Activated B cell treated with CpG ODN at 0.5 μM for 24 hours (primary cell): Measurements from ENCODE around the gene ANP32B. TPM values are rescaled to one million over a fixed set of nuclear protein-coding genes. Genes with fewer than 3 reads are reported as not detected.

Experiments
- ATAC-seq: fragments of 200-7000 bp; cut with Tn5 transposase; one replicate; pipeline ENCODE4 v1.10.0; 2021; ENCODE audit warnings: low read depth, mild to moderate bottlenecking, moderate library complexity
- CTCF ChIA-PET: fragments of 350-600 bp; sonication (Branson Sonifier 250); formaldehyde crosslinking; loops from one replicate; lab custom pipeline; 2021; ENCODE audit warnings: antibody characterized with exemption; lab: Charles Lee
- POLR2A ChIA-PET: fragments of 350-600 bp; sonication (Branson Sonifier 250); formaldehyde crosslinking; loops from one replicate; lab custom pipeline; 2021; ENCODE audit warnings: antibody characterized with exemption; lab: Charles Lee
- DNase-seq: peaks from one replicate; pipeline ENCODE4 v3.0.0; 2022
- H3K27ac Mint-ChIP-seq: one replicate; pipeline ENCODE4 v1.8.0; 2020; ENCODE audit warnings: mixed read lengths
- H3K27me3 Mint-ChIP-seq: one replicate; pipeline ENCODE4 v1.8.0; 2021; ENCODE audit warnings: mixed read lengths
- H3K36me3 Mint-ChIP-seq: one replicate; pipeline ENCODE4 v1.8.0; 2021; ENCODE audit warnings: low read depth, mixed read lengths
- H3K4me1 Mint-ChIP-seq: one replicate; pipeline ENCODE4 v1.8.0; 2021; ENCODE audit warnings: mixed read lengths
- H3K4me3 Mint-ChIP-seq: one replicate; pipeline ENCODE4 v1.8.0; 2020; ENCODE audit warnings: mild to moderate bottlenecking, mixed read lengths
- H3K9me3 Mint-ChIP-seq: one replicate; pipeline ENCODE4 v1.8.0; 2020; ENCODE audit warnings: mixed read lengths
- CTCF ChIP-seq: fragments of 200-600 bp; IDR thresholded peaks from one replicate; pipeline ENCODE4 v1.8.0; 2022; ENCODE audit warnings: antibody characterized with exemption, mild to moderate bottlenecking
- intact Hi-C: fragments of 100-400 bp; cut with micrococcal nuclease; formaldehyde crosslinking; loops from one replicate; pipeline ENCODE4 v1.15.1; 2024
- total RNA-seq: library from RNA; stranded (reverse); gene quantifications from 2 replicates; pipeline ENCODE4 v1.2.3, GENCODE V29; 2022

The ANP32B gene
- total RNA-seq, 1 donor from 2014 or later: 162 TPM

GRCh38 chr9:98056269-98057137 is 73.4 kb downstream of the ANP32B start, which contains the start of gene NANS:
TSS of gene NANS (plus strand) at chr9:98056732. CDS start at chr9:98056809, 77 bp downstream.
- POLR2A ChIA-PET: interaction anchor here (0.6 to 3.4 kb wide), 26 partner anchors 9 to 1117 kb away, joined by 3 to 39 read pairs (median 4); partner anchors contain the start of genes ANP32B, CORO2A, NCBP1 and TBC1D2
- CTCF ChIA-PET: interaction anchor here (1.2 to 2.1 kb wide), 3 partner anchors 11 to 207 kb away, joined by 4 to 8 read pairs (median 5); no protein-coding TSS in a partner anchor
- no peak for TF ChIP-seq CTCF
- Mint-ChIP-seq H3K4me3 (peak within 1 kb of the TSS; percentile 97), H3K27me3 (no peaks in the 10 kb centered on the region), H3K36me3 (peaks cover 15% of the 10 kb centered on the region), H3K4me1 (peaks cover 14% of the 10 kb centered on the region), H3K9me3 (no peaks in the 10 kb centered on the region), H3K27ac (peak within 1 kb of the TSS; percentile 94)
- ATAC-seq (peak; percentile 97), DNase-seq (peak; percentile 87)
- intact Hi-C loops: loop anchor here (1.0 to 5.0 kb wide), 10 partner anchors 11 to 359 kb away; partner anchors contain the start of genes ANP32B, CORO2A, TBC1D2 and TRIM14

- H3K36me3 Mint-ChIP-seq: peaks cover 17% of the 10 kb centered on the region
- ATAC-seq (no peak), DNase-seq (no peak)
- intact Hi-C loops: loop anchor here (2.0 to 5.0 kb wide), 4 partner anchors 46 to 360 kb away; partner anchors contain the start of genes CORO2A, TRIM14 and XPA
- peaks cover 14% of the 10 kb centered on the region for H3K4me1 Mint-ChIP-seq
- H3K27ac Mint-ChIP-seq: peak overlapping the region; percentile 94
- ChIA-PET CTCF (interaction anchor here (2.0 to 2.1 kb wide), 2 partner anchors 22 to 206 kb away, joined by 5 to 8 read pairs; no protein-coding TSS in a partner anchor), POLR2A (interaction anchor here (0.6 to 3.4 kb wide), 17 partner anchors 10 to 424 kb away, joined by 3 to 39 read pairs (median 5); partner anchors contain the start of genes ANP32B, NCBP1, TBC1D2 and TRMO)
- H3K9me3 Mint-ChIP-seq: no peaks in the 10 kb centered on the region
- H3K27me3 Mint-ChIP-seq: no peaks in the 10 kb centered on the region
- no peak for TF ChIP-seq CTCF
- peak overlapping the region; percentile 97 for H3K4me3 Mint-ChIP-seq
Observed at GRCh38 chr9:98057138-98057799, 74.1 kb downstream of the ANP32B start.

- CTCF ChIA-PET: interaction anchor here (0.8 to 1.3 kb wide), 2 partner anchors 12 to 59 kb away, joined by 3 read pairs; no protein-coding TSS in a partner anchor
- intact Hi-C loops: no loop called here
- Mint-ChIP-seq H3K27me3 (no peaks in the 10 kb centered on the region), H3K27ac (no peak overlapping the region), H3K4me1 (peaks cover 12% of the 10 kb centered on the region), H3K4me3 (no peak overlapping the region), H3K9me3 (no peaks in the 10 kb centered on the region), H3K36me3 (peaks cover 47% of the 10 kb centered on the region)
- TF ChIP-seq CTCF: no peak
- POLR2A ChIA-PET: interaction anchor here (0.7 kb wide), 1 partner anchor 934 kb away, joined by 4 read pairs; no protein-coding TSS in a partner anchor
- DNase-seq (no peak), ATAC-seq (no peak)
Observed at GRCh38 chr9:98062161-98062560, 79.0 kb downstream of the ANP32B start.

- CTCF ChIA-PET: interaction anchor here (0.6 kb wide), 1 partner anchor 10 kb away, joined by 3 read pairs; no protein-coding TSS in a partner anchor
- Mint-ChIP-seq H3K27ac (no peak overlapping the region), H3K4me1 (peaks cover 7% of the 10 kb centered on the region), H3K9me3 (no peaks in the 10 kb centered on the region), H3K36me3 (peaks cover 50% of the 10 kb centered on the region), H3K27me3 (no peaks in the 10 kb centered on the region), H3K4me3 (no peak overlapping the region)
- intact Hi-C loops: no loop called here
- ATAC-seq (no peak), DNase-seq (no peak)
- POLR2A ChIA-PET: interaction anchor here (0.5 kb wide), 1 partner anchor 82 kb away, joined by 3 read pairs; no protein-coding TSS in a partner anchor
- no peak for TF ChIP-seq CTCF
Observed at GRCh38 chr9:98064623-98065392, 81.7 kb downstream of the ANP32B start.

Other genes starting within 250 kb of the ANP32B start
- not detected in 2 replicates for gene FOXE1, start 130.1 kb upstream of the ANP32B start, total RNA-seq
- 25.3 and 32.4 TPM in 2 replicates for gene TRMO, start 60.8 kb upstream of the ANP32B start, total RNA-seq
- 0.11 TPM in 1 of 2 replicates, not detected in the other for gene HEMGN, start 45.2 kb upstream of the ANP32B start, total RNA-seq
- gene NANS, start 73.4 kb downstream of the ANP32B start, total RNA-seq: 21.6 and 21.8 TPM in 2 replicates
- gene TRIM14, start 135.9 kb downstream of the ANP32B start, total RNA-seq: 11.7 and 12.8 TPM in 2 replicates
- gene CORO2A, start 209.3 kb downstream of the ANP32B start, total RNA-seq: 0.59 and 0.78 TPM in 2 replicates